Astrocyte of the cerebellum (primary cell): ENCODE data around the gene AHCY.
"Not testable (repeated sequence)": the region's sequence is repeated elsewhere in the genome, so short reads cannot be mapped to it uniquely, and the experiment has no call there.

ENCODE experiments used
- DNase-seq: peaks from one replicate; pipeline ENCODE4 v3.0.0-alpha.2; 2011; ENCODE audit warnings: low read depth
- H3K4me3 ChIP-seq: 2 replicates; pipeline ENCODE4 v1.5.1; 2011; ENCODE audit warnings: mild to moderate bottlenecking, low read depth, low read length, moderate library complexity
- in situ Hi-C: cut with HindIII; loops from 2 replicates; pipeline ENCODE4 v1.10.0; 2017; ENCODE audit warnings: low sequenced_read_pairs
- TF ChIP-seq, protein P1 (sequence below): IDR thresholded peaks from 2 replicates; pipeline ENCODE4 v1.5.1; 2012; ENCODE audit warnings: low read length, low read depth, moderate library complexity, mild to moderate bottlenecking; ENCODE audit errors: missing control alignments

AHCY gene

DNA sequence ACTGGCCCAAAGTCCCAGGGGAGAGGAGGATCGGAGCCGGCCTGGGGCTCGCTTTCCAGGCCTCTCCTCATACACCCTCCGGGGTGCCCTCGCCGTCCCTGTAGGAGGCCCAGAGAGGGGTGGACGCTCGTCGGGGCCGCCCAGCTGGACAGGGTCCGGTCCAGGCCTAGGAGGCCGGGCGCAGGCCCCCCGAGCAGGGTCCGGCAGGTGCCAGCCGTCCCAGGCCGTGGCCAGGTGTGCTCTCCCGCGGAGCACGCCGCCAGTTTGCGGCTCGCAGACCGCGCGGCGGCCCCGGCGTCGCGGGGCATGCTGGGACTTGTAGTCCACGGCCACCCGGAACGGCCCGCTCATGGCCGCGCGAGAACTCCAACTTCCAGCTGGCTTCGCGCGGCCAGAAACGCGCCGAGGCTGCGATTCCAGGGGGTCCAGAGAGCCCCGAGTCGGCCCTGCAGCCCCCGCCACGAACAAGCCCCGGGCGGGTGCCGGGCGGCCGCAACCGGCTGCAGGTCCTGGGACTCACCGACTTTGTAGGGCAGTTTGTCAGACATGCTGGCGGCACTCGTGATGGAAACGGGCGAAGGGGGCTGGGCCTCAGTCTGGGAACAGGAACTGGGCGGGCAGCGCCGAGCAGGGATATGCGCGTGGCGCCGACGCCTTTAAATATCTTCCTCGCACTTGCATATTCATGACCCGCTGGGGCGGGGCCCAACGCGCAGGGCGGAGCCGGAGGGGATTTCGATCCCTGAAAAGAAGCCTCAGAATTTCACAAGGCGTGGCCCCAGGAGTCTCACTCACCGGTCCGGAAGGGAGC lies at the start of gene AHCY:
TSS of gene AHCY (minus strand) at position 633 of the 811 bp plus-strand sequence. CDS start at position 548, 85 bp downstream.
- DNase-seq = peak; percentile 89
- TF ChIP-seq, protein P1, sequence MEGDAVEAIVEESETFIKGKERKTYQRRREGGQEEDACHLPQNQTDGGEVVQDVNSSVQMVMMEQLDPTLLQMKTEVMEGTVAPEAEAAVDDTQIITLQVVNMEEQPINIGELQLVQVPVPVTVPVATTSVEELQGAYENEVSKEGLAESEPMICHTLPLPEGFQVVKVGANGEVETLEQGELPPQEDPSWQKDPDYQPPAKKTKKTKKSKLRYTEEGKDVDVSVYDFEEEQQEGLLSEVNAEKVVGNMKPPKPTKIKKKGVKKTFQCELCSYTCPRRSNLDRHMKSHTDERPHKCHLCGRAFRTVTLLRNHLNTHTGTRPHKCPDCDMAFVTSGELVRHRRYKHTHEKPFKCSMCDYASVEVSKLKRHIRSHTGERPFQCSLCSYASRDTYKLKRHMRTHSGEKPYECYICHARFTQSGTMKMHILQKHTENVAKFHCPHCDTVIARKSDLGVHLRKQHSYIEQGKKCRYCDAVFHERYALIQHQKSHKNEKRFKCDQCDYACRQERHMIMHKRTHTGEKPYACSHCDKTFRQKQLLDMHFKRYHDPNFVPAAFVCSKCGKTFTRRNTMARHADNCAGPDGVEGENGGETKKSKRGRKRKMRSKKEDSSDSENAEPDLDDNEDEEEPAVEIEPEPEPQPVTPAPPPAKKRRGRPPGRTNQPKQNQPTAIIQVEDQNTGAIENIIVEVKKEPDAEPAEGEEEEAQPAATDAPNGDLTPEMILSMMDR = no peak
- in situ Hi-C loops = no loop called here
- H3K4me3 ChIP-seq = peak within 1 kb of the TSS; percentile 70

DNA sequence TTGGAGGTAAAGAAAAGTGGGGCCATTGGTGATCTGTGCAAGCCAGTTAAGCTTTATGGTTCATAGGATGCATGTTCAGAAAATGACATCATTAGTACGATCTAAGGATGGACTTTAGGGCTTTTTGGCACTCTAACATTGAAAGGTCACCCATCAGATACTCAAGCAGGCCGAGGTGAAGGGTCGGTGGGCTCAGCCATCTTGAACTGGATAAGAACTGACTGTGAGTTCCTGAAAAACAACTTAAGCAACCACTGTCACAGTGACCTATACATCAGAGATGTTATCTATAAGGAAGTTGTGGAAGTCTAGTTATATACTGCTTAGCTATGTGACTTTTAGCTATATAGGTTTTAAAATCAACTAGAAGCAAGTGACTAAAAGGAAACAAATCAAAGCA lies 46.9 kb upstream of the AHCY start:
- TF ChIP-seq, protein P1 = no peak
- no peak overlapping the region for H3K4me3 ChIP-seq
- in situ Hi-C loops = no loop called here
- DNase-seq = no peak

DNA sequence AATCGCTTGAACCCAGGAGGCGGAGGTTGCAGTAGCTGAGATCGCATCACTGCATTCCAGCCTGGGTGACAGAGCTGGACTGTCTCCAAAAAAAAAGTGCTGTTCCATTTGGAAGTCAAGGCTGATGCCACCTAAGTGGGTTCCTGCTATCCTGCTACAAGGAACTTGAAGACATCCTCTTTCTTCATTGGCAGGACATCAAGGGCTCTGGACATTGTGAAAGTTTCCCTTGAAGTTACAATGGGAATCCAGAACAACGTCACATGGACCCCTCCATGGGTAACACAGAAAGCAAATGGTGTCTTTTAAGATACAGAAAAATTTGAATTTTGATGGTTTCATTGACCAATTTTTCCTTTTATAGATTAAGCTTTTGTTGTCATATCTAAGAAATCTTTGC lies 44.4 kb upstream of the AHCY start:
- TF ChIP-seq, protein P1 = no peak
- H3K4me3 ChIP-seq = no peak overlapping the region
- in situ Hi-C loops = loop anchor here (5.0 kb wide), 1 partner anchor 60 kb away; no protein-coding TSS in a partner anchor
- DNase-seq = no peak

DNA sequence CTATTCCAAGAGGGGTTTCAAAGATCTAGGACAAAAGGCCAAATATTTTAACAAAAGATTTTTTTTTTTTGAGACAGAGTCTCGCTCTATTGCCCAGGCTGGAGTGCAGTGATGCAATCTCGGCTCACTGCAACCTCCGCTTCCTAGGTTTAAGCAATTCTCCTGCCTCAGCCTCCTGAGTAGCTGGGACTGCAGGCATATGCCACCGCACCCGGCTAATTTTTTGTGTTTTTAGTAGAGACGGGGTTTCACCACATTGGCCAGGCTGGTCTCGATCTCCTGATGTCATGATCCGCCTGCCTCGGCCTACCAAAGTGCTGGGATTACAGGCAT lies 43.3 kb upstream of the AHCY start:
- in situ Hi-C loops = loop anchor here (5.0 kb wide), 1 partner anchor 61 kb away; no protein-coding TSS in a partner anchor
- DNase-seq, H3K4me3 ChIP-seq: not testable (repeated sequence)

DNA sequence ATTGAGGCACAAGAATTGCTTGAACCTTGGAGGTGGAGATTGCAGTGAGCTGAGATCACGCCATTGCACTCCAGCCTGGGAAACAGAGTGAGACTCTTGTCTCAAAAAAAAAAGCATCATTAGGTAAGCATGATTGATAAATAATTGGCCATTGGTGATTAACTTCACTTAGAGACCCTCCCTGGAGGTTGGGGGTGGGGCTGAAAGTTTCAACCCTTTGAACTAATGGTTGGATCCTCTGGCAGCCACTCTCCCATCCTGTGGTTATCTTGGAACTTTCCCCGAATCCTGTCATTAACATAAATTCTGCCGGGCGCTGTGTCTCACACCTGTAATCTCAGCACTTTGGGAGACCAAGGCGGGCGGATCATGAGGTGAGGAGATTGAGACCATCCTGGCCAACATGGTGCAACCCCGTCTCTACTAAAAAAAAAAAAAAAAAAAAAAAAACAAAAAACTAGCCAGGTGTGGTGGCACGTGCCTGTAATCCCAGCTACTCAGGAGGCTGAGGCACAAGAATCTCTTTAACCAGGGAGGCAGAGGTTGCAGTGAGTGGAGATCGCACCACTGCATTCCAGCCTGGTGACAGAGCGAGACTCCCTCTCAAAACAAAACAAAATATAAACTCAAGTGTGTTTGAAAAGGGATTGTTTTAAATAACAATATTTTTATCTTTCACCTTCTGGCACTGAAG lies 42.8 kb upstream of the AHCY start:
- not testable (repeated sequence) for DNase-seq, H3K4me3 ChIP-seq
- in situ Hi-C loops = loop anchor here (5.0 kb wide), 1 partner anchor 61 kb away; no protein-coding TSS in a partner anchor

DNA sequence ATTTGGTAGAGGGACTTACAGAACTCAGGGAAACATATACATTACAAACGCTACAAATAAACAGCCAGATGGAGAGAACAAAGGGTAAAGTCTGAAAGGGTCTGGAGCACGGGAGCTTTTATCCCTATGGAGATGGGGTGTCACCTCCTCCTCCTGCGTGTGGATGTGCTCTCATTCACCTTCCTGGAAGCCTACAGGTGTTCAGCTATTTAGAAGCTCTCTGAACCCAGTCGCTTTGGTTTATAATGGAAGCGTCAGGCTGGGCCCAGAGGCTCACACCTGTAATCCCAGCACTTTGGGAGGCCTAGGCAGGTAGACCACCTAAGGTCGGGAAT lies 42.2 kb upstream of the AHCY start:
- in situ Hi-C loops = loop anchor here (5.0 kb wide), 1 partner anchor 62 kb away; no protein-coding TSS in a partner anchor
- TF ChIP-seq, protein P1 = no peak
- no peak overlapping the region for H3K4me3 ChIP-seq
- no peak for DNase-seq

DNA sequence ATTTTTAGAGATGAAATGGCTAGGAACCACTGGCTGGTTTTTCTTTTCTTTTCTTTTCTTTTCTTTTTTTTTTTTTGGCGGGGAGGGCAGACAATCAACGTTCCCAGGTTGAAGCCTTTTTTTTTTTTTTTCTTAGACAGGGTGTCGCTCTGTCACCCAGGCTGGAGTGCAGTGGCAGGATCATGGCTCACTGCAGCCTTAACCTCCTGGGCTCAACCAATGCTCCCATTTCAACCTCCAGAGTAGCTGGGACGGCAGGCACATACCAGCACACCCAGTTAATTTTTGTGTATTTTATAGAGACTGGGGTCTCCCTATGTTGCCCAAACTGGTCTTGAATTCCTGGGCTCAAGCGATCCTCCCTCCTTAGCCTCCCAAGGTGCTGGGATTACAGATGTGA lies 41.1 kb upstream of the AHCY start:
- no peak for DNase-seq
- no peak overlapping the region for H3K4me3 ChIP-seq
- in situ Hi-C loops = no loop called here
- TF ChIP-seq, protein P1 = no peak
